OCI-LY1 (cell line): Measurements from ENCODE around the gene ST6GALNAC2.
"Not testable (repeated sequence)": the region's sequence is repeated elsewhere in the genome, so short reads cannot be mapped to it uniquely, and the experiment has no call there.

Experiments used
- H2AFZ ChIP-seq: fragments of 200-600 bp; sonication (generic), shearing (Covaris generic); 2 replicates; pipeline ENCODE4 v1.6.0; 2014; ENCODE audit warnings: antibody characterized with exemption, mild to moderate bottlenecking, low read length
- H3F3A ChIP-seq: fragments of 200-600 bp; sonication (generic), shearing (Covaris generic); 2 replicates; pipeline ENCODE4 v1.6.0; 2014; ENCODE audit warnings: mild to moderate bottlenecking, antibody characterized with exemption, low read length, moderate library complexity; ENCODE audit not compliant: insufficient read depth
- H3K27ac ChIP-seq: fragments of 200-600 bp; sonication (generic); 2 replicates; pipeline ENCODE4 v1.5.1; 2014; ENCODE audit warnings: low read length, mixed run types, mild to moderate bottlenecking, low read depth; ENCODE audit not compliant: poor library complexity, severe bottlenecking
- H3K27me3 ChIP-seq: fragments of 200-600 bp; sonication (generic); 2 replicates; pipeline ENCODE4 v1.6.0; 2014; ENCODE audit warnings: antibody characterized with exemption, mild to moderate bottlenecking, low read length, moderate library complexity; ENCODE audit not compliant: insufficient read depth
- H3K36me3 ChIP-seq: fragments of 200-600 bp; sonication (generic); 2 replicates; pipeline ENCODE4 v1.6.1; 2014; ENCODE audit warnings: mild to moderate bottlenecking, antibody characterized with exemption, low read length, moderate library complexity, mixed read lengths; ENCODE audit not compliant: insufficient read depth
- H3K4me1 ChIP-seq: fragments of 200-600 bp; sonication (generic); 2 replicates; pipeline ENCODE4 v1.5.1; 2014; ENCODE audit warnings: mild to moderate bottlenecking, low read length, moderate library complexity; ENCODE audit not compliant: insufficient read depth, severe bottlenecking
- H3K4me2 ChIP-seq: fragments of 200-600 bp; sonication (generic), shearing (Covaris generic); 2 replicates; pipeline ENCODE4 v1.6.1; 2014; ENCODE audit warnings: low read length
- H3K4me3 ChIP-seq: fragments of 200-600 bp; sonication (generic); 2 replicates; pipeline ENCODE4 v1.5.1; 2014; ENCODE audit warnings: low read length, low read depth, mild to moderate bottlenecking, mixed read lengths; ENCODE audit not compliant: poor library complexity, severe bottlenecking
- H3K79me2 ChIP-seq: fragments of 200-600 bp; shearing (Covaris generic); 2 replicates; pipeline ENCODE4 v1.6.1; 2016; ENCODE audit warnings: mixed run types, low read length, mixed read lengths; ENCODE audit not compliant: insufficient read depth
- H3K9ac ChIP-seq: fragments of 200-600 bp; sonication (generic), shearing (Covaris generic); 2 replicates; pipeline ENCODE4 v1.6.1; 2014; ENCODE audit warnings: mild to moderate bottlenecking, low read length, mixed read lengths
- H3K9me2 ChIP-seq: fragments of 200-600 bp; sonication (generic), shearing (Covaris generic); 2 replicates; pipeline ENCODE4 v1.6.1; 2014; ENCODE audit warnings: low read depth, mild to moderate bottlenecking, low read length, mixed read lengths
- H3K9me3 ChIP-seq: fragments of 200-600 bp; shearing (Covaris generic); 2 replicates; pipeline ENCODE4 v1.6.1; 2014; ENCODE audit warnings: low read length, mixed read lengths
- H4K20me1 ChIP-seq: fragments of 200-600 bp; sonication (generic), shearing (Covaris generic); 2 replicates; pipeline ENCODE4 v1.6.0; 2016; ENCODE audit warnings: mild to moderate bottlenecking, low read length; ENCODE audit not compliant: insufficient read depth
- CTCF ChIP-seq: fragments of 200-600 bp; sonication (generic), shearing (Covaris generic); IDR thresholded peaks from 2 replicates; pipeline ENCODE4 v1.5.1; 2017; ENCODE audit warnings: mild to moderate bottlenecking, antibody characterized with exemption, low read length, moderate library complexity, mixed read lengths
- EZH2 ChIP-seq: fragments of 200-600 bp; sonication (generic), shearing (Covaris generic); IDR thresholded peaks from 2 replicates; pipeline ENCODE4 v1.8.0; 2017; ENCODE audit warnings: borderline replicate concordance, mixed run types, mild to moderate bottlenecking, antibody characterized with exemption, low read length, moderate library complexity, mixed read lengths

ST6GALNAC2 gene

GRCh38 chr17:76528156-76528527, 57.5 kb downstream of the ST6GALNAC2 start:
- Histone ChIP-seq H3F3A (no peaks in the 10 kb centered on the region), H3K36me3 (no peaks in the 10 kb centered on the region), H3K9me3 (no peaks in the 10 kb centered on the region), H3K9ac (peak overlapping the region; percentile 67), H3K4me1 (peaks cover 44% of the 10 kb centered on the region), H2AFZ (no peak overlapping the region; the same call in 1 of the 2 replicates), H3K4me2 (peak overlapping the region; percentile 79), H4K20me1 (no peaks in the 10 kb centered on the region), H3K27ac (peak overlapping the region; percentile 81), H3K4me3 (peak overlapping the region; percentile 60), H3K79me2 (no peaks in the 10 kb centered on the region), H3K9me2 (no peaks in the 10 kb centered on the region), H3K27me3 (0 out of 2 replicates have a peak, but pooled peaks cover 6% of the 10 kb centered on the region)
- no peak for TF ChIP-seq EZH2

GRCh38 chr17:76527430-76528111, 58.1 kb downstream of the ST6GALNAC2 start:
- peak overlapping the region; percentile 66 for H3K4me2 ChIP-seq
- no peaks in the 10 kb centered on the region for H3F3A ChIP-seq
- H3K9me3 ChIP-seq = no peaks in the 10 kb centered on the region
- no peak for TF ChIP-seq EZH2
- no peak; the same call in 1 of the 2 replicates for TF ChIP-seq CTCF
- peak overlapping the region; percentile 3; the same call in 1 of the 2 replicates for H3K9ac ChIP-seq
- peaks cover 44% of the 10 kb centered on the region for H3K4me1 ChIP-seq
- no peak overlapping the region for H3K27ac ChIP-seq
- 0 out of 2 replicates have a peak, but pooled peaks cover 6% of the 10 kb centered on the region for H3K27me3 ChIP-seq
- no peaks in the 10 kb centered on the region for H3K9me2 ChIP-seq
- H3K4me3 ChIP-seq = peak overlapping the region; percentile 60
- H3K79me2 ChIP-seq = no peaks in the 10 kb centered on the region
- H2AFZ ChIP-seq = no peak overlapping the region
- no peaks in the 10 kb centered on the region for H4K20me1 ChIP-seq
- H3K36me3 ChIP-seq = no peaks in the 10 kb centered on the region

GRCh38 chr17:76527016-76527415, 58.6 kb downstream of the ST6GALNAC2 start:
- not testable (repeated sequence) for H3K9me3 ChIP-seq, H2AFZ ChIP-seq, H3K9ac ChIP-seq, H3F3A ChIP-seq, H3K27me3 ChIP-seq, H3K79me2 ChIP-seq, H3K36me3 ChIP-seq, H3K27ac ChIP-seq, H3K4me3 ChIP-seq, H4K20me1 ChIP-seq, H3K9me2 ChIP-seq
- H3K4me2 ChIP-seq = peak overlapping the region; percentile 66; the same call in 1 of the 2 replicates
- H3K4me1 ChIP-seq = peaks cover 44% of the 10 kb centered on the region

GRCh38 chr17:76525513-76525833, 60.2 kb downstream of the ST6GALNAC2 start:
- H3K27ac ChIP-seq, H3K9me2 ChIP-seq, H3K4me2 ChIP-seq, H3K36me3 ChIP-seq, H4K20me1 ChIP-seq, H3K9ac ChIP-seq, H3K4me3 ChIP-seq, H3K9me3 ChIP-seq, H2AFZ ChIP-seq, H3F3A ChIP-seq, H3K79me2 ChIP-seq, H3K27me3 ChIP-seq: not testable (repeated sequence)
- H3K4me1 ChIP-seq = peaks cover 33% of the 10 kb centered on the region
